ENCODE measurements around the gene VRTN.

- TF ChIP-seq CTCF (IDR thresholded peaks at IDR 0.05 in 4 of 5, conservative IDR thresholded peaks at IDR 0.05 in 1 of 5) (no peak), POLR2A (IDR thresholded peaks at IDR 0.05) (no peak)
Observed at GRCh38 chr14:74333909-74334308, 14.4 kb upstream of the VRTN start.

All from gastrocnemius medialis (tissue), 4 donors.